AG09319 (cell line): ENCODE results near the gene STEAP1.

Source experiments
- DNase-seq: peaks from one replicate; pipeline ENCODE4 v3.0.0-alpha.2; 2010; ENCODE audit warnings: low read depth; ENCODE audit errors: extremely low read depth
- CTCF ChIP-seq: IDR thresholded peaks from 2 replicates; pipeline ENCODE4 v1.5.1; 2011; ENCODE audit warnings: low read depth, mild to moderate bottlenecking, inconsistent platforms, low read length, moderate library complexity

STEAP1 gene

GRCh38 chr7:90192876-90193750, 38.8 kb downstream of the STEAP1 start:
- DNase-seq = no peak

GRCh38 chr7:90194911-90195809, 40.9 kb downstream of the STEAP1 start:
- DNase-seq = no peak
- no peak for TF ChIP-seq CTCF

More at GRCh38 chr7:90192876-90193750, 38.8 kb downstream of the STEAP1 start:
- TF ChIP-seq CTCF = no peak

GRCh38 chr7:90201500-90202195, 47.4 kb downstream of the STEAP1 start:
- TF ChIP-seq CTCF = no peak
- no peak for DNase-seq

GRCh38 chr7:90207956-90208355, 53.7 kb downstream of the STEAP1 start:
- DNase-seq = no peak

GRCh38 chr7:90209776-90210175, 55.5 kb downstream of the STEAP1 start:
- peak; percentile 52 for DNase-seq
- TF ChIP-seq CTCF = no peak

More at GRCh38 chr7:90207956-90208355, 53.7 kb downstream of the STEAP1 start:
- no peak for TF ChIP-seq CTCF

- no peak for DNase-seq
- TF ChIP-seq CTCF = no peak
These were observed 56.2 kb downstream of the STEAP1 start for GRCh38 chr7:90210475-90210874.
